Activated B cell treated with CpG ODN at 0.5 μM for 24 hours (primary cell): Measurements from ENCODE around the gene IRF4. TPM values are rescaled to one million over a fixed set of nuclear protein-coding genes. Genes with fewer than 3 reads are reported as not detected.

ENCODE experiments used
- ATAC-seq: fragments of 200-7000 bp; cut with Tn5 transposase; one replicate; pipeline ENCODE4 v1.10.0; 2021; ENCODE audit warnings: low read depth, mild to moderate bottlenecking, moderate library complexity
- CTCF ChIA-PET: fragments of 350-600 bp; sonication (Branson Sonifier 250); formaldehyde crosslinking; loops from one replicate; lab custom pipeline; 2021; ENCODE audit warnings: antibody characterized with exemption; lab: Charles Lee
- POLR2A ChIA-PET: fragments of 350-600 bp; sonication (Branson Sonifier 250); formaldehyde crosslinking; loops from one replicate; lab custom pipeline; 2021; ENCODE audit warnings: antibody characterized with exemption; lab: Charles Lee
- DNase-seq: peaks from one replicate; pipeline ENCODE4 v3.0.0; 2022
- H3K27ac Mint-ChIP-seq: one replicate; pipeline ENCODE4 v1.8.0; 2020; ENCODE audit warnings: mixed read lengths
- H3K27me3 Mint-ChIP-seq: one replicate; pipeline ENCODE4 v1.8.0; 2021; ENCODE audit warnings: mixed read lengths
- H3K36me3 Mint-ChIP-seq: one replicate; pipeline ENCODE4 v1.8.0; 2021; ENCODE audit warnings: low read depth, mixed read lengths
- H3K4me1 Mint-ChIP-seq: one replicate; pipeline ENCODE4 v1.8.0; 2021; ENCODE audit warnings: mixed read lengths
- H3K4me3 Mint-ChIP-seq: one replicate; pipeline ENCODE4 v1.8.0; 2020; ENCODE audit warnings: mild to moderate bottlenecking, mixed read lengths
- H3K9me3 Mint-ChIP-seq: one replicate; pipeline ENCODE4 v1.8.0; 2020; ENCODE audit warnings: mixed read lengths
- intact Hi-C: fragments of 100-400 bp; cut with micrococcal nuclease; formaldehyde crosslinking; loops from one replicate; pipeline ENCODE4 v1.15.1; 2024
- total RNA-seq: library from RNA; stranded (reverse); gene quantifications from 2 replicates; pipeline ENCODE4 v1.2.3, GENCODE V29; 2022
- TF ChIP-seq, protein P1 (sequence below): fragments of 200-600 bp; IDR thresholded peaks from one replicate; pipeline ENCODE4 v1.8.0; 2022; ENCODE audit warnings: antibody characterized with exemption, mild to moderate bottlenecking

IRF4 gene
- total RNA-seq, 1 donor from 2014 or later = 417 TPM

- DNase-seq (no peak), ATAC-seq (no peak)
- POLR2A ChIA-PET = interaction anchor here (0.7 kb wide), 1 partner anchor 11 kb away, joined by 3 read pairs; no protein-coding TSS in a partner anchor
- H3K4me3 Mint-ChIP-seq = no peak overlapping the region
- no peaks in the 10 kb centered on the region for H3K27me3 Mint-ChIP-seq
- intact Hi-C loops = loop anchor here (2.0 kb wide), 1 partner anchor 21 kb away; no protein-coding TSS in a partner anchor
- H3K9me3 Mint-ChIP-seq = no peaks in the 10 kb centered on the region
- no peaks in the 10 kb centered on the region for H3K36me3 Mint-ChIP-seq
- H3K27ac Mint-ChIP-seq = no peak overlapping the region
- H3K4me1 Mint-ChIP-seq = peaks cover 14% of the 10 kb centered on the region
- CTCF ChIA-PET = no interaction called here
- TF ChIP-seq, protein P1, sequence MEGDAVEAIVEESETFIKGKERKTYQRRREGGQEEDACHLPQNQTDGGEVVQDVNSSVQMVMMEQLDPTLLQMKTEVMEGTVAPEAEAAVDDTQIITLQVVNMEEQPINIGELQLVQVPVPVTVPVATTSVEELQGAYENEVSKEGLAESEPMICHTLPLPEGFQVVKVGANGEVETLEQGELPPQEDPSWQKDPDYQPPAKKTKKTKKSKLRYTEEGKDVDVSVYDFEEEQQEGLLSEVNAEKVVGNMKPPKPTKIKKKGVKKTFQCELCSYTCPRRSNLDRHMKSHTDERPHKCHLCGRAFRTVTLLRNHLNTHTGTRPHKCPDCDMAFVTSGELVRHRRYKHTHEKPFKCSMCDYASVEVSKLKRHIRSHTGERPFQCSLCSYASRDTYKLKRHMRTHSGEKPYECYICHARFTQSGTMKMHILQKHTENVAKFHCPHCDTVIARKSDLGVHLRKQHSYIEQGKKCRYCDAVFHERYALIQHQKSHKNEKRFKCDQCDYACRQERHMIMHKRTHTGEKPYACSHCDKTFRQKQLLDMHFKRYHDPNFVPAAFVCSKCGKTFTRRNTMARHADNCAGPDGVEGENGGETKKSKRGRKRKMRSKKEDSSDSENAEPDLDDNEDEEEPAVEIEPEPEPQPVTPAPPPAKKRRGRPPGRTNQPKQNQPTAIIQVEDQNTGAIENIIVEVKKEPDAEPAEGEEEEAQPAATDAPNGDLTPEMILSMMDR = no peak
Measured at GRCh38 chr6:449486-450419, 58.2 kb downstream of the IRF4 start.

DNA sequence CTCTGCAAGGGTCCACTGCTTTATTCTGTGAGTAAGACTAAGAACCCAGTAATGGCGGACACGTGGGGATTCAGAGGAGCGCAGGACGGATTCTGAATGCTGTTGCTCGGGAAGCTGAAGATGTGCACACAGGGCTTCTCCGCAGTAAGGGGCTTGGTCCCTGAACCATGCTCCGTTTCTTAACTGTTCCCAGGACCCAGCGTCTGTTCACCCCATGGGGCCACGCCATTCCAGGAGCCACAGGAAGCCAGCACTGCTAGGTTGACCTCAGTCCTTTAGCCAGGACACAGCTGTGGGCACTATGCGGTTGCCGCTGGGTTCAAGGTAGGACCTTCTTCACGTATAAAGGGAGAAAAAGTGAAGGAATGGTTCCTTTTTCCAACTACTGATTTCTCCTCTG lies 59.8 kb downstream of the IRF4 start:
- intact Hi-C loops = no loop called here
- Mint-ChIP-seq H3K27ac (no peak overlapping the region), H3K27me3 (no peaks in the 10 kb centered on the region), H3K4me1 (peaks cover 12% of the 10 kb centered on the region), H3K9me3 (no peaks in the 10 kb centered on the region), H3K4me3 (no peak overlapping the region), H3K36me3 (no peaks in the 10 kb centered on the region)
- POLR2A ChIA-PET = interaction anchor here (0.7 kb wide), 1 partner anchor 60 kb away, joined by 6 read pairs; the partner anchor contains the start of gene IRF4
- DNase-seq (no peak), ATAC-seq (no peak)
- TF ChIP-seq, protein P1 = no peak
- CTCF ChIA-PET = no interaction called here

DNA sequence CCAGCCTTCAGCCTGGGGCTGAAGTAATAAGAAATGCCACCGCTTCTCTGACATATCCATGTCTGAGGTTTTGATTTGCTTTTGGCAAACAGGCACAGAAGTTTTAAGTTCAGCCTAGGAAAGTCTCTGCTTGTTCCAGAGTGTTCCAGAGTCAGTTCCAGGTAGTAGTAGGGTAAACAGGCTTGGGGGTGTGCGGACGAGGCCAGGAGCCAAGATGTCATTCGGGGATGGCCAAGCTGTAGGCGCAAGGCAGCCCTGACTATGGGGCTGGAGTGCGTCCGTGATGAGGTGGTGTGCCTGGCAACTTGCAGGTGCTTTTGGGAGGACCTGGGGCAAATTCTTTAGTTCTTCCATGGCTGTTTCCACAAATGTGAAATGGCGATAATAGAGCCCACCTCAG lies 60.3 kb downstream of the IRF4 start:
- no peaks in the 10 kb centered on the region for H3K36me3 Mint-ChIP-seq
- H3K4me3 Mint-ChIP-seq = no peak overlapping the region
- TF ChIP-seq, protein P1 = no peak
- ATAC-seq (no peak), DNase-seq (no peak)
- H3K4me1 Mint-ChIP-seq = peaks cover 8% of the 10 kb centered on the region
- ChIA-PET POLR2A (no interaction called here), CTCF (no interaction called here)
- no peaks in the 10 kb centered on the region for H3K27me3 Mint-ChIP-seq
- H3K9me3 Mint-ChIP-seq = no peaks in the 10 kb centered on the region
- intact Hi-C loops = no loop called here
- no peak overlapping the region for H3K27ac Mint-ChIP-seq

GRCh38 chr6:452301-453067 lies 60.9 kb downstream of the IRF4 start:
- H3K36me3 Mint-ChIP-seq = no peaks in the 10 kb centered on the region
- no peak overlapping the region for H3K27ac Mint-ChIP-seq
- H3K27me3 Mint-ChIP-seq = no peaks in the 10 kb centered on the region
- CTCF ChIA-PET = no interaction called here
- H3K4me3 Mint-ChIP-seq = no peak overlapping the region
- DNase-seq = no peak
- POLR2A ChIA-PET = no interaction called here
- H3K9me3 Mint-ChIP-seq = no peaks in the 10 kb centered on the region
- intact Hi-C loops = no loop called here
- no peak for ATAC-seq
- H3K4me1 Mint-ChIP-seq = peaks cover 6% of the 10 kb centered on the region
- TF ChIP-seq, protein P1 = no peak

DNA sequence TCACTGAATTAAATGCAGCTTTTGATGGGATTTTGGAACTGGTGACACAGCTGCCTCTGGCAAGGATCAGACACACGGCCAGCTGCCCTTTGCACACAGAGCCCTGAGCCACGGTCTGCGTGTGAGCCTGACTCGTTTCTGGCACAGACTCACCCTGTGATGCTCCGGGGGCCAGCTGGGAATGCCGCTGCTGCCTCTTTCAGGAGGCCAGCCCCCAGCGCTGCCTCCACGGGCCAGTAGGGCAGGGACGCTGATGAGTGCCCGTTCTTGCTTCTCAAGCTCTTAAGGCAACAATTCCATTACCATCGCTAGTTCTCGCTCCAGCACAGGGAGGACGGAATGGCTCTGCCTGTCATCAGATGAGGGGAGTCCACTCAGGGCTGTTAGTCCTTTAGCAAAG lies 61.6 kb downstream of the IRF4 start:
- H3K36me3 Mint-ChIP-seq = no peaks in the 10 kb centered on the region
- CTCF ChIA-PET = no interaction called here
- POLR2A ChIA-PET = no interaction called here
- no peaks in the 10 kb centered on the region for H3K27me3 Mint-ChIP-seq
- TF ChIP-seq, protein P1 = no peak
- H3K9me3 Mint-ChIP-seq = peaks cover 2% of the 10 kb centered on the region
- no peak overlapping the region for H3K4me3 Mint-ChIP-seq
- H3K4me1 Mint-ChIP-seq = no peaks in the 10 kb centered on the region
- intact Hi-C loops = no loop called here
- ATAC-seq (no peak), DNase-seq (no peak)
- no peak overlapping the region for H3K27ac Mint-ChIP-seq
